K562 (cell line): ENCODE data around the gene METRNL. TPM values are rescaled to one million over a fixed set of nuclear protein-coding genes. Genes with fewer than 3 reads are reported as not detected.

Experiments used
- CBX3 ChIP-seq, 2 experiments: IDR thresholded peaks; 1 replicate in 1 of 2; 2 replicates in 1 of 2; pipeline ENCODE4 v1.6.1; 2012; ENCODE audit warnings: inconsistent platforms in 2 of 2, low read length in 2 of 2, borderline replicate concordance in 1 of 2, control low read depth in 1 of 2
- MBD1 ChIP-seq: fragments of 250-450 bp; sonication (Bioruptor Pico); IDR thresholded peaks from 2 replicates; pipeline ENCODE4 v1.8.0; 2022; ENCODE audit warnings: inconsistent platforms
- MXD1 ChIP-seq: fragments of 250-450 bp; sonication (Bioruptor Pico); IDR thresholded peaks from 2 replicates; pipeline ENCODE4 v1.8.0; 2021; ENCODE audit warnings: borderline replicate concordance, mild to moderate bottlenecking, moderate library complexity; ENCODE audit not compliant: poor library complexity, severe bottlenecking
- NCOR1 ChIP-seq: fragments of 450-650 bp; IDR thresholded peaks from 2 replicates; pipeline ENCODE4 v1.6.1; 2016; ENCODE audit warnings: mild to moderate bottlenecking, moderate library complexity
- TOE1 ChIP-seq, 2 experiments: fragments of 450-650 bp in 1 of 2; sonication (generic) in 1 of 2; formaldehyde crosslinking in 1 of 2; IDR thresholded peaks; 2 replicates each; pipeline versions ENCODE4 v1.7.1 to v1.8.0; 2016 to 2022; ENCODE audit warnings: borderline replicate concordance in 2 of 2, mild to moderate bottlenecking in 2 of 2, antibody characterized with exemption in 1 of 2, inconsistent platforms in 1 of 2, low read depth in 1 of 2, missing genetic modification reagents in 1 of 2, moderate library complexity in 1 of 2
- polyA plus RNA-seq, 8 experiments: library from polyadenylated mRNA; depleted of rRNA in 4 of 8; stranded (reverse) in 5 of 8; unstranded in 3 of 8; fragments of >200 nt; fragmentation: Nextera tagmentation in 2 of 8; fragmentation: Illumina TruSeq in 1 of 8; extraction: Ambion mirVana in 2 of 8; extraction: Trizol in 1 of 8; gene quantifications; 2 replicates each; pipeline versions ENCODE4 v1.2.1 to v1.2.3, GENCODE V29; 2011 to 2014; ENCODE audit warnings: inconsistent platforms in 1 of 8, missing spikeins in 1 of 8
- total RNA-seq, 7 experiments: library from RNA; depleted of rRNA in 6 of 7; stranded (reverse); fragments of >200 nt in 6 of 7; fragmentation: Illumina TruSeq in 2 of 7; extraction: Trizol in 2 of 7; gene quantifications; 2 replicates each; pipeline versions ENCODE4 v1.2.1 to v1.2.3, GENCODE V29; 2011 to 2021; ENCODE audit warnings: low replicate concordance in 1 of 7
- TF ChIP-seq, protein P1 (sequence below), 2 experiments: fragments of 450-650 bp; formaldehyde crosslinking in 1 of 2; IDR thresholded peaks; 2 replicates each; pipeline versions ENCODE4 v1.4.0 to v1.6.1; 2014 to 2020; ENCODE audit warnings: mild to moderate bottlenecking in 2 of 2, borderline replicate concordance in 1 of 2, low read depth in 1 of 2
- TF ChIP-seq, protein P2 (sequence below): fragments of 250-450 bp; sonication (Bioruptor Pico); IDR thresholded peaks from 2 replicates; pipeline ENCODE4 v1.4.0; 2020

The METRNL gene
- total and polyA plus RNA-seq, 9 of the 15 experiments (the other 6 are each of a cell fraction or from before 2014, with no cell fraction given), result 0.17 to 31.8 (median 2.9) TPM

- TF ChIP-seq, protein P1, sequence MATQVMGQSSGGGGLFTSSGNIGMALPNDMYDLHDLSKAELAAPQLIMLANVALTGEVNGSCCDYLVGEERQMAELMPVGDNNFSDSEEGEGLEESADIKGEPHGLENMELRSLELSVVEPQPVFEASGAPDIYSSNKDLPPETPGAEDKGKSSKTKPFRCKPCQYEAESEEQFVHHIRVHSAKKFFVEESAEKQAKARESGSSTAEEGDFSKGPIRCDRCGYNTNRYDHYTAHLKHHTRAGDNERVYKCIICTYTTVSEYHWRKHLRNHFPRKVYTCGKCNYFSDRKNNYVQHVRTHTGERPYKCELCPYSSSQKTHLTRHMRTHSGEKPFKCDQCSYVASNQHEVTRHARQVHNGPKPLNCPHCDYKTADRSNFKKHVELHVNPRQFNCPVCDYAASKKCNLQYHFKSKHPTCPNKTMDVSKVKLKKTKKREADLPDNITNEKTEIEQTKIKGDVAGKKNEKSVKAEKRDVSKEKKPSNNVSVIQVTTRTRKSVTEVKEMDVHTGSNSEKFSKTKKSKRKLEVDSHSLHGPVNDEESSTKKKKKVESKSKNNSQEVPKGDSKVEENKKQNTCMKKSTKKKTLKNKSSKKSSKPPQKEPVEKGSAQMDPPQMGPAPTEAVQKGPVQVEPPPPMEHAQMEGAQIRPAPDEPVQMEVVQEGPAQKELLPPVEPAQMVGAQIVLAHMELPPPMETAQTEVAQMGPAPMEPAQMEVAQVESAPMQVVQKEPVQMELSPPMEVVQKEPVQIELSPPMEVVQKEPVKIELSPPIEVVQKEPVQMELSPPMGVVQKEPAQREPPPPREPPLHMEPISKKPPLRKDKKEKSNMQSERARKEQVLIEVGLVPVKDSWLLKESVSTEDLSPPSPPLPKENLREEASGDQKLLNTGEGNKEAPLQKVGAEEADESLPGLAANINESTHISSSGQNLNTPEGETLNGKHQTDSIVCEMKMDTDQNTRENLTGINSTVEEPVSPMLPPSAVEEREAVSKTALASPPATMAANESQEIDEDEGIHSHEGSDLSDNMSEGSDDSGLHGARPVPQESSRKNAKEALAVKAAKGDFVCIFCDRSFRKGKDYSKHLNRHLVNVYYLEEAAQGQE (IDR thresholded peaks at IDR 0.05; ENCODE audit: borderline replicate concordance), result 0 out of 2 replicates have a peak, but pooled peaks have one; percentile 18
- TF ChIP-seq, protein P1 (CRISPR knock-in tag; IDR thresholded peaks at IDR 0.05; ENCODE audit: low read depth), result peak; percentile 73; the same call in 1 of the 2 replicates
- TF ChIP-seq, protein P2, sequence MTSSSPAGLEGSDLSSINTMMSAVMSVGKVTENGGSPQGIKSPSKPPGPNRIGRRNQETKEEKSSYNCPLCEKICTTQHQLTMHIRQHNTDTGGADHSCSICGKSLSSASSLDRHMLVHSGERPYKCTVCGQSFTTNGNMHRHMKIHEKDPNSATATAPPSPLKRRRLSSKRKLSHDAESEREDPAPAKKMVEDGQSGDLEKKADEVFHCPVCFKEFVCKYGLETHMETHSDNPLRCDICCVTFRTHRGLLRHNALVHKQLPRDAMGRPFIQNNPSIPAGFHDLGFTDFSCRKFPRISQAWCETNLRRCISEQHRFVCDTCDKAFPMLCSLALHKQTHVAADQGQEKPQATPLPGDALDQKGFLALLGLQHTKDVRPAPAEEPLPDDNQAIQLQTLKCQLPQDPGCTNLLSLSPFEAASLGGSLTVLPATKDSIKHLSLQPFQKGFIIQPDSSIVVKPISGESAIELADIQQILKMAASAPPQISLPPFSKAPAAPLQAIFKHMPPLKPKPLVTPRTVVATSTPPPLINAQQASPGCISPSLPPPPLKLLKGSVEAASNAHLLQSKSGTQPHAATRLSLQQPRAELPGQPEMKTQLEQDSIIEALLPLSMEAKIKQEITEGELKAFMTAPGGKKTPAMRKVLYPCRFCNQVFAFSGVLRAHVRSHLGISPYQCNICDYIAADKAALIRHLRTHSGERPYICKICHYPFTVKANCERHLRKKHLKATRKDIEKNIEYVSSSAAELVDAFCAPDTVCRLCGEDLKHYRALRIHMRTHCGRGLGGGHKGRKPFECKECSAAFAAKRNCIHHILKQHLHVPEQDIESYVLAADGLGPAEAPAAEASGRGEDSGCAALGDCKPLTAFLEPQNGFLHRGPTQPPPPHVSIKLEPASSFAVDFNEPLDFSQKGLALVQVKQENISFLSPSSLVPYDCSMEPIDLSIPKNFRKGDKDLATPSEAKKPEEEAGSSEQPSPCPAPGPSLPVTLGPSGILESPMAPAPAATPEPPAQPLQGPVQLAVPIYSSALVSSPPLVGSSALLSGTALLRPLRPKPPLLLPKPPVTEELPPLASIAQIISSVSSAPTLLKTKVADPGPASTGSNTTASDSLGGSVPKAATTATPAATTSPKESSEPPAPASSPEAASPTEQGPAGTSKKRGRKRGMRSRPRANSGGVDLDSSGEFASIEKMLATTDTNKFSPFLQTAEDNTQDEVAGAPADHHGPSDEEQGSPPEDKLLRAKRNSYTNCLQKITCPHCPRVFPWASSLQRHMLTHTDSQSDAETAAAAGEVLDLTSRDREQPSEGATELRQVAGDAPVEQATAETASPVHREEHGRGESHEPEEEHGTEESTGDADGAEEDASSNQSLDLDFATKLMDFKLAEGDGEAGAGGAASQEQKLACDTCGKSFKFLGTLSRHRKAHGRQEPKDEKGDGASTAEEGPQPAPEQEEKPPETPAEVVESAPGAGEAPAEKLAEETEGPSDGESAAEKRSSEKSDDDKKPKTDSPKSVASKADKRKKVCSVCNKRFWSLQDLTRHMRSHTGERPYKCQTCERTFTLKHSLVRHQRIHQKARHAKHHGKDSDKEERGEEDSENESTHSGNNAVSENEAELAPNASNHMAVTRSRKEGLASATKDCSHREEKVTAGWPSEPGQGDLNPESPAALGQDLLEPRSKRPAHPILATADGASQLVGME (CRISPR knock-in tag), result peak; percentile 67; the same call in 1 of the 2 replicates
- TF ChIP-seq TOE1 (IDR thresholded peaks at IDR 0.05; ENCODE audit: borderline replicate concordance) (no peak), TOE1 (CRISPR knock-in tag; IDR thresholded peaks at IDR 0.05; ENCODE audit: borderline replicate concordance, low read depth) (no peak), MXD1 (CRISPR knock-in tag) (peak; percentile 91), MBD1 (no peak), CBX3 (IDR thresholded peaks at IDR 0.05; ENCODE audit: borderline replicate concordance in 1 of 2, low read length in 2 of 2) (no peak; a peak in 1 of 3 replicates), NCOR1 (no peak)
Observed at GRCh38 chr17:83051396-83052240, 27.8 kb upstream of the METRNL start (continued).
